GM21619 (cell line): ENCODE measurements around the gene SEPHS2.
"Not testable (repeated sequence)": the region's sequence is repeated elsewhere in the genome, so short reads cannot be mapped to it uniquely, and the experiment has no call there.

Source experiments
- ATAC-seq: cut with Tn5 transposase; IDR thresholded peaks from one replicate; pipeline ENCODE4 v1.9.1; 2021; ENCODE audit not compliant: unreplicated experiment

Gene SEPHS2

GRCh38 chr16:30445408-30446202, at the start of gene SEPHS2:
Gene SEPHS2, minus strand, starts transcription at chr16:30445874. Its CDS starts 147 bp downstream, at chr16:30445727.
- peak; percentile 82 for ATAC-seq

GRCh38 chr16:30494709-30495108, 49.0 kb upstream of the SEPHS2 start:
- no peak for ATAC-seq

GRCh38 chr16:30493941-30494488, 48.3 kb upstream of the SEPHS2 start:
- no peak for ATAC-seq

GRCh38 chr16:30491744-30492308, 46.2 kb upstream of the SEPHS2 start:
- no peak for ATAC-seq

- ATAC-seq: no peak
Measured at GRCh38 chr16:30491229-30491628, 45.6 kb upstream of the SEPHS2 start.

- no peak for ATAC-seq
Measured at GRCh38 chr16:30490210-30490609, 44.5 kb upstream of the SEPHS2 start.

- no peak for ATAC-seq
Measured at GRCh38 chr16:30488764-30489605, 43.3 kb upstream of the SEPHS2 start.

GRCh38 chr16:30485818-30486436, 40.3 kb upstream of the SEPHS2 start:
- no peak for ATAC-seq

GRCh38 chr16:30484887-30485286, 39.2 kb upstream of the SEPHS2 start:
- ATAC-seq: no peak

GRCh38 chr16:30482366-30482765, 36.7 kb upstream of the SEPHS2 start:
- no peak for ATAC-seq

GRCh38 chr16:30481381-30481780, 35.7 kb upstream of the SEPHS2 start:
- ATAC-seq: no peak

GRCh38 chr16:30478766-30479478, 33.2 kb upstream of the SEPHS2 start:
- ATAC-seq: no peak

GRCh38 chr16:30477773-30478172, 32.1 kb upstream of the SEPHS2 start:
- ATAC-seq: not testable (repeated sequence)

GRCh38 chr16:30476991-30477390, 31.3 kb upstream of the SEPHS2 start:
- ATAC-seq: no peak

GRCh38 chr16:30474684-30475083, 29.0 kb upstream of the SEPHS2 start:
- no peak for ATAC-seq

- no peak for ATAC-seq
Measured at GRCh38 chr16:30474074-30474452, 28.4 kb upstream of the SEPHS2 start.

GRCh38 chr16:30473231-30474073, 27.8 kb upstream of the SEPHS2 start:
- ATAC-seq: peak; percentile 28

- ATAC-seq: peak; percentile 32
Measured at GRCh38 chr16:30472328-30472942, 26.8 kb upstream of the SEPHS2 start, which contains the start of gene ITGAL. Gene ITGAL, plus strand, starts transcription at chr16:30472742. Its CDS starts 96 bp downstream, at chr16:30472838.

- no peak for ATAC-seq
Measured at GRCh38 chr16:30470632-30470995, 24.9 kb upstream of the SEPHS2 start.
